Measurements from ENCODE around the gene DLX6.

The DLX6 gene

DNA sequence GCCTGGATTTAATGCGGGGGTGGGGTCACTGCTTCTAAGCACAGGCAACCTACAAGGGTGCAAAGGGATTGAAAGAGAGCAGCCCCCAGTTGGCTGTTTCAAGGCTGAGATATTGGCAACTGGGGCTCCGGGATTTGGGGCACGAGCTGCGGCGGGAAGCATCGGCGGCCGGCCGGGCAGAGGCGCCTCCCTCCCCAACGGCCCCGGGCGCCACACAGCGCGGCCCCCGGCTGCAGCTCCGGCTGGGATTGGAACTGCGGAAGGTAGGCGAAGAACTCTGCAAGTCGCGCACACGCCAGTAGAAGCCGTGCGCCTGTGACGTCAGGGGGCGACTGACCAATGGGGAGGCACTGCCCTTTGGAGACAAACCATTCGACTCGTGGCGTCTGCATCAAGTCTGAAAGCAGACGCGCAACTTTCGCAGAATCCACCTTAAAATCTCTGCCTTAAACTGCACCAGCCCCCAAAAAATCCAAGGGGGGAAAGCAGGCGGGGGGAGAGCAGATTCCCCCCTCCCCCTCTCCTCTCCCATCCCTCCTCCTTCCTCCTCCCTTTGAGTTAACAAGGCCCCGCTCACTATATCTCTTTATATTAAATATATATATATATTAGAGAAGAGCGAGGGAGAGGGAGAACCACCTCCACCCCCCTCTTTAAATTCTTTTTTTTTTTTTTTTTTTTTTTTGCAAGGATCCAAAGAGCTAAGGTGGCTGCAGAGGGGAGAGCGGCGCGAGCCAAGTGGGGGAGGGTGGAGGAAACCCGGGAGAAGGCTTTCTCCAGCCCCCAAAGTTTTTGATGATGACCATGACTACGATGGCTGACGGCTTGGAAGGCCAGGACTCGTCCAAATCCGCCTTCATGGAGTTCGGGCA, at the start of gene DLX6:
Gene DLX6 (plus strand): TSS at position 371 of the 872 bp plus-strand sequence. CDS start 425 bp downstream, at position 796.
- Mint-ChIP-seq H3K4me1 (peaks cover 13 to 24% of the 10 kb centered on the region in 2 donors), H3K36me3 (peaks cover 0 to 9% of the 10 kb centered on the region in 2 donors), H3K27me3 (peaks cover 69 to 92% of the 10 kb centered on the region in 2 donors), H3K27ac (peak within 1 kb of the TSS; percentile 69), H3K4me3 (peak within 1 kb of the TSS; percentile 74 to 81), H3K9me3 (peaks cover 0 to 3% of the 10 kb centered on the region in 2 donors)
- peak in 1 of 2 donors; percentile 25 for ATAC-seq (replicated peaks)
- DNase-seq = no peak

DNA sequence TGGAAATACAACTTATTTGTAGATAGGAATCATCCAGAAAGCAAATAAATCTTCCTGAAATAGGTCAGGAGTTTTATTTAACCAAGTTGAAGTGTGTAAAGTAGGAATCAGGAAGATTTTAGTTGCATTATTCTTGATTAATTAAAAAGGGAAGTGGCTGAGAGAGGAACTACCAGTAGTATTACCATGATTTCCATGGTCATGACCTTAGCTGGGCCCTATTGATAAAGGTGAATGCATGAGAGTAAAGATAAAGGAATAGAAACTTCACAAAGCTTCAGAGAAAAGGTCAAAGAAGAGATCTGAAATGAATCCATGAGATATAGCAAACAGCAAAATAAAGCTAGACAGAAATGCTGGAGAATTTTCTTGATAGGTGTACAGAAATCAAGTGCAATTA, 46.2 kb upstream of the DLX6 start:
- peak; percentile 48 to 60 for ATAC-seq (replicated peaks)

DNA sequence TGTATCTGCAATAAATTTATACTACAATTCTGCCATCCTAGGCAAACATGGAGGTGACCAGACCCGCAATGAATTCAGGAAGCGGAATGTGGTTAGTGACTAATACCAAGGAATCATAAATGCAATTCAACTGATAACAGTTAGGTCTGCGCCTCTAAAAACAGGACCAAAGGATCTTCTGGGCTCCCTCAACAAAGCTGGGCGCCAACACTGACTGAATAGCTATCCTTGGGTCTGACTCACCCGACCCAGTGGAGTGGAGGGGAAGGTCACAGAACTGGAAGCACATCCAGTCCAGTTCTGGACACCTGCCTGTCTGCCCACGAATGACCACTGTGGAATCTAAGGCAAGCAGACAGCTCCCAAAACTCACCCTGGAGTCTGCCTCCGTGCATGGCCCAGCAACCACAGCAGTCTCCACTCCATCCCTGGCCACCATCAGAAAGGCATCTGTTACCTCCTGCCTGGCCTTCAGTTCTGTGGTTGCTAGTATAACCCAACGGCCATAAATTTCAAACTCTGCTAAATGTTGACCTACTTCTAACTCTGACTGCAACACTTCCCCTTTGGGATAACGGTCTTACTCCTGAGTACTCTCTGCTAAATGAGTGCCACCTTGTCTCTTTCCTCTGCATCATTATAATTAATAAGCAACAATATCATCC, 43.0 kb upstream of the DLX6 start:
- H3K27me3 Mint-ChIP-seq = peaks cover 16 to 17% of the 10 kb centered on the region in 2 donors
- ATAC-seq (replicated peaks) = no peak
- H3K4me1 Mint-ChIP-seq = peaks cover 0 to 8% of the 10 kb centered on the region in 2 donors

More for the DNA sequence above, 46.2 kb upstream of the DLX6 start:
- Mint-ChIP-seq H3K27me3 (peaks cover 10 to 17% of the 10 kb centered on the region in 2 donors), H3K27ac (no peak overlapping the region), H3K4me3 (no peak overlapping the region), H3K9me3 (peaks cover 0 to 7% of the 10 kb centered on the region in 2 donors), H3K4me1 (peaks cover 0 to 8% of the 10 kb centered on the region in 2 donors), H3K36me3 (no peaks in the 10 kb centered on the region)
- no peak for DNase-seq

DNA sequence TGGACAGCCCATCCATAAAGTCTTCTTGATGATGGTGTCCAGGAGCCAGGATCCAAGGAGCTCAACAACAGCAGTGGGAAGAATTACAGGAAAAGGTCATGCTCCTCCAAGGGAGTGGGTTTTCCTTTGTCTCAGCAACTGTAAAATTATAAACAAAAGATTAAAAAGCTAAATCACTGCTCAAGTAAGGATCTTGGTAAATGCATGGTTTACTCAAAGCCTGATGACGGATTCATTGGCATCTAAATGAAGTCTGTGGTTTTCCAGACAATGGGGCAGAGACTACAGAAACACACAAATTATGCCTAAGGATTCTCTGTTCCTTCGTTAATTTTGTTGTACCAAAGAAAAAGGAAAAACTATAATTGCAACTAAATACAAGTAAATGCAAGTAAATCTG, 36.4 kb upstream of the DLX6 start:
- Mint-ChIP-seq H3K36me3 (no peaks in the 10 kb centered on the region), H3K27ac (no peak overlapping the region), H3K9me3 (peaks cover 0 to 3% of the 10 kb centered on the region in 2 donors), H3K27me3 (peaks cover 13 to 28% of the 10 kb centered on the region in 2 donors), H3K4me1 (no peaks in the 10 kb centered on the region), H3K4me3 (no peak overlapping the region)
- ATAC-seq (replicated peaks) (no peak), DNase-seq (no peak)

More for the DNA sequence above, 43.0 kb upstream of the DLX6 start:
- Mint-ChIP-seq H3K27ac (no peak overlapping the region), H3K4me3 (no peak overlapping the region), H3K9me3 (peaks cover 0 to 9% of the 10 kb centered on the region in 2 donors), H3K36me3 (no peaks in the 10 kb centered on the region)
- DNase-seq = no peak

DNA sequence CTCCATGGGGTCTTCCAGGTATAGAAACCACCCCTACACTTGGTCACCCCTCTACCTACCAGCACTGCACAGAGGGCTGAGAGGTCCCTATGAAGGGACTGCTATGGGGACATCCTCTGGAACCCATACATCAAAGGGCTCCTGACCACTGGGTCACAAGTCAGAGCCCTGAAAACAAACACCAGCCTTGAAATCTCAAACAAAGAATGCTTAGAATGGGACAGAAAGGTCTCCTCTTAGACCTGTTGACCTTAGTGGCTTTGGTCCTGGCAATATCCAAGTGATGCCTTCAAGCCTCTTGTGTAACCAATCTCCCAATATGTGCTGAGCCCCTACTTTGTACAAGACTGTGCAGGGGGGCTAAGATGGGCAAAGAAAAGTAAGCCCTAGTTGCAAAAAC, 34.6 kb upstream of the DLX6 start:
- Mint-ChIP-seq H3K27ac (no peak overlapping the region), H3K27me3 (peaks cover 18 to 28% of the 10 kb centered on the region in 2 donors)
- ATAC-seq (replicated peaks) = no peak

DNA sequence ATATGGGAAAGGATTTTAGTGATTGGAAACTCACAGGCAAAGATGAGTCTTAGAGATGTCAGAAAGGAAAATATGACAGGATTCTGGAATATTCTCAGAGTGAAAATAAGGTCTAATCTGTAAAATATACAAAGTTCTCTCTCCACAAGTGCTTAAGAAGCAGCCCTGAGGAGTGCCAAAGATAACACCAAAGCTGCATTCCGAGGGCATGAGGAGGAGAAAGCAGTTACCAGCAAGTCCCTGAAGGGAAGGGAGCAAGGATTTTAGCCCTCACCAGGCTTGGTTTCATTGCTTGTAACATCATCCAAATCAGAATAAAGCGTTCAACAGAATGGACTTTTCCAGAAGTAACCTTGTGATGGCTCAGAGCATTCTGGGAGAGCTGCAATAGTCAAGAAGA, 31.4 kb upstream of the DLX6 start:
- Mint-ChIP-seq H3K9me3 (no peaks in the 10 kb centered on the region), H3K27me3 (peaks cover 15 to 28% of the 10 kb centered on the region in 2 donors), H3K27ac (no peak overlapping the region), H3K4me3 (no peak overlapping the region), H3K4me1 (no peaks in the 10 kb centered on the region), H3K36me3 (no peaks in the 10 kb centered on the region)
- DNase-seq (no peak), ATAC-seq (replicated peaks) (no peak)

More for the DNA sequence above, 34.6 kb upstream of the DLX6 start:
- no peak overlapping the region for H3K4me3 Mint-ChIP-seq
- no peaks in the 10 kb centered on the region for H3K36me3 Mint-ChIP-seq
- DNase-seq = no peak
- H3K9me3 Mint-ChIP-seq = no peaks in the 10 kb centered on the region
- H3K4me1 Mint-ChIP-seq = no peaks in the 10 kb centered on the region

DNA sequence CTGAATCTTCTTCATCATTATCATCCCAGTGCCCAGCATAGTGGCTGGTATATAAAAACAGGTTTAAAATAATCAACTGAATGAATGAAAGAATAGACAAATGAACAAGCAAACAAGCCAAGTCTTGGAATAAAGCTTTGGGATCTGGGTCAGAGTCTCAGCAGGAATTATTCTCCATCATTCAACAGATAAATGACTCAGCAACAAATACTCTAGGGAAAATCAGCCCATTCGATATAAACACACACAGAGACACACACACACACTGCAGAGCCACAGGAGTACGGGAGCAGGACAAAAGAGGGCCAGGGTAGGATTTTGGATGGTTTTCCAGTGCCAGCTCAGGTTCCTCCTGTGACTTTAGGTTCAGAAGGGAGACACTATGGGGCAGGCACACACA, 29.2 kb upstream of the DLX6 start:
- Mint-ChIP-seq H3K27ac (no peak overlapping the region), H3K4me3 (no peak overlapping the region), H3K9me3 (no peaks in the 10 kb centered on the region), H3K27me3 (peaks cover 12 to 25% of the 10 kb centered on the region in 2 donors), H3K36me3 (no peaks in the 10 kb centered on the region), H3K4me1 (no peaks in the 10 kb centered on the region)
- DNase-seq = no peak
- no peak for ATAC-seq (replicated peaks)

DNA sequence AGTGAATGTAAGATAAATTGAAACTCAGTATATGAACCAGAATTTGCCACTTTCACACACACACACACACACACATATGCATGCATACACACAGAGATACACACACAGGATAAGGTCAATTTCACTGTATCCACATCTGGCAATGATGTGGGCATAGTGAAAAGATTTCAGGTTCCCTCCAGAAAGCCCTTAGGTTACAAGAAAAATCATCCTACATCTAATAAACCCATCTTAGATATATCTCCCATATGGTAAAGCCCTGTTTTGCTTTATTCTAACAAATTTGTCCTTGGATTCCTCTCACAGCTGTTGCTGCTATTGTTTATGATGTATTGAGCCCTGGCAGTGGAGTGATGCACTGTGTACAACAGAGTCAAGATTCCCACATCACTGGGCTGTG, 27.9 kb upstream of the DLX6 start:
- no peaks in the 10 kb centered on the region for H3K36me3 Mint-ChIP-seq
- H3K4me3 Mint-ChIP-seq = no peak overlapping the region
- H3K9me3 Mint-ChIP-seq = no peaks in the 10 kb centered on the region
- no peak overlapping the region for H3K27ac Mint-ChIP-seq
- H3K4me1 Mint-ChIP-seq = no peaks in the 10 kb centered on the region
- ATAC-seq (replicated peaks) (no peak), DNase-seq (no peak)
- peaks cover 12 to 25% of the 10 kb centered on the region in 2 donors for H3K27me3 Mint-ChIP-seq

DNA sequence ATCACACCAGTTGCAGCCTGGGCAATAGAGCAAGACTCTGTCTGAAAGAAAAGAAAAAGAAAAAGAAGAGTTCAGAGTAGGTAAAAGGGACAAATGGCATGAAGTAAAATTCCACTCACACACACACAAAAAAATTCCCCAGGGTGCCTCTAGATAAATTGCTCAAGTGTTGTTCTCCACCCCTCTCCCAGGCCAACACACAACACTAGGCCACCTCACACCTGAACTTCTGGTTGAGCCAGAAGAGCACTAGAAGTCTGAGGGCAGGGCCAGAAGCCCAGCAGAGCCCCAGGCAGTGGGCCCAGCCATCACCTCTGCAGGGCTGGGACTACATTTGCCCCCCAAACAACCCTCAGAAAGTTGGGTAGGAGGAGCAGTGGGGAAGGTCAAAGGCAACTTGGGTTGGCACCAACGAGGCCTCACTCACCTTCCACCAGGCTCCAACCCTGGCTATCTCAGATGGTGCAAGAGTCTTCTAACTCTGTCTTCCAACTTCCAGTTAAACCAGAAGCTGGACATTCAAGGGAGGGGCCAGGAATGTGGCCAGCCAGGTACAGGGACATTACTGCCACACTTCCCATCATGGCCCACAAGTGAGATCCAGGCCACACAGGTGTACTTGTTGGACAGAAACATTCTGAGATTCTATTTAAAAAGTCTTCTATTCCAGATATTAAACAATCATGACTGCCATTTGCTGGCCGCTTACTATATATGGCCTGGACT, 25.6 kb upstream of the DLX6 start:
- no peak overlapping the region for H3K4me3 Mint-ChIP-seq
- peaks cover 12 to 25% of the 10 kb centered on the region in 2 donors for H3K27me3 Mint-ChIP-seq
- H3K4me1 Mint-ChIP-seq = no peaks in the 10 kb centered on the region
- DNase-seq (no peak), ATAC-seq (replicated peaks) (no peak)
- H3K9me3 Mint-ChIP-seq = no peaks in the 10 kb centered on the region
- no peak overlapping the region for H3K27ac Mint-ChIP-seq
- no peaks in the 10 kb centered on the region for H3K36me3 Mint-ChIP-seq

DNA sequence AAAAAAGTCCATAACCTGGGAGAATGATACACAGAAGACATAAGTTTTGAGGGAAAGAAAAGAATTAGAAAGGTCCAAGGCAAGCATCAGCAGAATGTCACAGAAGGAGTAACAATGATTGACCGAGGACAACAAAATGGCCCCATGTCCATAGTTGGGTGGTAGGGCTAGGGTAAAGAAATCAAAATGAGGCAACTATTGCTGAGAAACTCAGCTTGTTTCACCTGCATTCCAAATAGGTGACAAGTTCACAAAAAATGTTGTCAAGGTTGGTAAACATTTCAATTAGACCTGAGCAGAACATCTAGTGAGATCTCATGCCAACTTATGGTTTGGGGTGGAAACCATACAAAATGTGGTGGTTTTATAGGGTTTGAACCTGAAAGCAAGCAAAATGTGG, 22.8 kb upstream of the DLX6 start:
- Mint-ChIP-seq H3K27ac (no peak overlapping the region), H3K4me3 (no peak overlapping the region), H3K27me3 (peaks cover 8 to 26% of the 10 kb centered on the region in 2 donors), H3K9me3 (no peaks in the 10 kb centered on the region), H3K4me1 (no peaks in the 10 kb centered on the region), H3K36me3 (no peaks in the 10 kb centered on the region)
- DNase-seq (no peak), ATAC-seq (replicated peaks) (no peak)

DNA sequence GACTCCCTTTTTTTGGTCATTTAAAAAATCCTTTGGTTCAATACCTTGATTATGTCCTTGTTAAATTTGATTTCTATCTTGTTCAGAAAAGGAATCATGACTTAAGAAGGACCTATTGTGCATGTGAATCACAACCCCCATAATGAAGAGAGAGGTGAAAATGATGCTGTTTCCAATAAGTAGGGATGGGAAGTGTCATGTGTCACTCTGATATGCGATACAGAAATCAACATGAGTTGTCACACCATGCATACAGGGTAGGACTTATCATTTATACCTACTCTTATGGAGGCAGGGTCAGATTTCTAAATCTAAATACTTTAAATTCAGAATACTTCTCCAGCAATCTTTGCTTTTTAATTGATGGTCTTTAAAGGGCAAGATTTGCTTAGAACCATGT, 19.4 kb upstream of the DLX6 start:
- no peaks in the 10 kb centered on the region for H3K9me3 Mint-ChIP-seq
- H3K4me3 Mint-ChIP-seq = no peak overlapping the region
- H3K27ac Mint-ChIP-seq = no peak overlapping the region
- H3K4me1 Mint-ChIP-seq = no peaks in the 10 kb centered on the region
- peaks cover 24 to 45% of the 10 kb centered on the region in 2 donors for H3K27me3 Mint-ChIP-seq
- DNase-seq = no peak
- no peak for ATAC-seq (replicated peaks)
- H3K36me3 Mint-ChIP-seq = no peaks in the 10 kb centered on the region

DNA sequence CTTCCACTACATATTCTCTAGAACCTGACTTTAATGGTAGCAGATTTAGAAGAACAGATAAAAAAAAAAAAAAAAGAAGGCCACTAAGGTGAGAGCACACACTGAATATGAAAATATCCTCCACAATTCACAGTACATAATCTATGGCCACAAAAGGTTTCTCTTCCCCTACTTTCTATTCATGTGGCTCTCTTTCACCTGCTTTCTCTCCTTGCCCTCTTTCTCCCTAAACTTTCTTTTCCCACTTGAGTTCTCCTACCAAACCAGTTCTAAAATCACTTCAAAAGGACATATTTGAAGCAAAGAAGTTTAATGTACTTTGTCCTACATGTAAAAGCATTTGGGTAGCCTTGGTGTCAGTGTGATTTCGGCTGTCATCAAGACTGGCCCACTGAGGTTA, 18.5 kb upstream of the DLX6 start:
- Mint-ChIP-seq H3K4me1 (peaks cover 0 to under 1% of the 10 kb centered on the region in 2 donors), H3K27me3 (peaks cover 30 to 50% of the 10 kb centered on the region in 2 donors), H3K27ac (no peak overlapping the region), H3K9me3 (no peaks in the 10 kb centered on the region), H3K4me3 (no peak overlapping the region), H3K36me3 (no peaks in the 10 kb centered on the region)
- DNase-seq (no peak), ATAC-seq (replicated peaks) (no peak)

DNA sequence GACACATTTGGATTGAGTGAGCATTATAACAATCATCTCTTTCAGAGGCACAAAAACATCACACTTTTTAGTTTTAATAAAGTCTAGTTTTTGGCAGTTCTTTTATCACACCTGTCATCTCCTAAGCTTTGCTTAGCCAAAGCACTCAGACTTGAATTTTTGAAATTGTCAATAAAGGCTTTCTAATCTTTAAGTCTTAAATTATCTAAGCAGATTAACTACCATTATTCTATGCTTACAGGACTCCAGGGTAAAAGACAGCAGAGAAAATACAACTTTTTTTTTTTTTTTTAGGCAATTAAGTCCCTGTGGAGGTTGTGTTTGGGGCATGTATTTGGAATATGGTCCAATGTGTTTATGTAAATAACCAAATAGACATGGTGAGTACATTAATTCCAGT, 17.6 kb upstream of the DLX6 start:
- Mint-ChIP-seq H3K27ac (no peak overlapping the region), H3K27me3 (peaks cover 38 to 58% of the 10 kb centered on the region in 2 donors)

DNA sequence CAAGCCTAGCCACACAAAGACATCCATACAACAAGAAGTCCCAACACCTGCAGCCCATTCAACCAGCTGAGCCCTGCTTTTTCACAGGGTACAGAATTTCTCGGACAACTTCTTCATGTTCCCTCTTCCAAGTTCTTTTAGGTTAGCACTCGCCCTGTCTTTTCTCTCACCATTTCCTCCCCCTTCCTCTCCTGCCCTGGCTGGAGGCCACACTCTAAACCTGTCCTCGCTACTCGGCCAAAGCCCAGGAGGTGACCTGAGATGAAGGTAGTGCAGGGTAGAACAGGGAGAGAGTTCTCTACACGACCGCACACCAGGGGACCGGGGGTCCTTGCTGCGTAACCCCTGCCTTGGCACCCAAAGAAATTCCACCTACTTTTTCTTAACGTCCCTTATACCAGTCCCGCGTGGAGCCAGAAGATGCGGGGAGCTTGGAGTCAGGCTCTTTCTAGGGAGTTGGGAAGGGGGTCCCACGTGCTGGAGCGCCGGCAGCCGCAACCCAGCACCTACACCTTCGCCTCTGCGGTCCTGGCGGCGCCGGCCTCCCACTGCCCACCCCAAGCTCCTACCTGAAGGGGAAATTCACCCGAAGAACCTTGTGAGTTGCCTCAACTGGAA, 16.0 kb upstream of the DLX6 start:
- H3K27me3 Mint-ChIP-seq = peaks cover 53 to 74% of the 10 kb centered on the region in 2 donors
- peaks cover 4 to 13% of the 10 kb centered on the region in 2 donors for H3K4me1 Mint-ChIP-seq
- peaks cover 3 to 6% of the 10 kb centered on the region in 2 donors for H3K9me3 Mint-ChIP-seq
- H3K27ac Mint-ChIP-seq = no peak overlapping the region
- no peak overlapping the region for H3K4me3 Mint-ChIP-seq
- no peak for ATAC-seq (replicated peaks)
- peaks cover 2 to 5% of the 10 kb centered on the region in 2 donors for H3K36me3 Mint-ChIP-seq
- no peak for DNase-seq

More for the DNA sequence above, 17.6 kb upstream of the DLX6 start:
- Mint-ChIP-seq H3K36me3 (peaks cover 1 to 2% of the 10 kb centered on the region in 2 donors), H3K9me3 (peaks cover under 1 to 3% of the 10 kb centered on the region in 2 donors), H3K4me1 (peaks cover under 1 to 9% of the 10 kb centered on the region in 2 donors), H3K4me3 (no peak overlapping the region)
- ATAC-seq (replicated peaks) (no peak), DNase-seq (no peak)
